Stimulated activated CD4-positive, alpha-beta T cell treated with anti-CD3 and anti-CD28 coated beads, Interleukin-1b, Interleukin-23, amount 100 ng/mL, for 4 hours (primary cell): Measurements from ENCODE around the gene MBNL2.

ENCODE experiments used
- DNase-seq, 2 donors: peaks; one replicate each; pipeline ENCODE4 v3.0.0-alpha.2; 2020; ENCODE audit warnings: low read depth in 2 of 2

MBNL2 gene

GRCh38 chr13:97211300-97211699 lies 10.8 kb upstream of the MBNL2 start:
- DNase-seq: no peak

DNA sequence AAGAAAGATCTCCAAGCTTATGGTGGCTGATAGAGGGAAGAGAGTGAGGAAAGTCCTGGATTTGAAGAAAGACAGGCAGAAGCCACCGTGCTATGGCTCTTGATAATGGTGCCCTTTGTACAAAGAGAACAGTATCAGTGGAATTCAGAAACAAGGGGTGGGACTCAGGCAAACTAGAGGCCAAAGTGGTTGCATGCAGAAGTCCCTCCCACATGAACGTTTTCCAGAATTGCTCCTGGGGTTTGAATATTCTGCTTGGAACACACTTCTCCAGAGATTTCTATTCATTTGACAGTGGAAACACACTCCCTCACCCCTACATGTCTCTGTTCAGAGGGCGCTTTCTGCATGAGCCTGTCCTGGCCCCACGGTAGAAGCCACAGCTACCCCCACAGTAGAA lies 10.1 kb upstream of the MBNL2 start:
- no peak for DNase-seq

DNA sequence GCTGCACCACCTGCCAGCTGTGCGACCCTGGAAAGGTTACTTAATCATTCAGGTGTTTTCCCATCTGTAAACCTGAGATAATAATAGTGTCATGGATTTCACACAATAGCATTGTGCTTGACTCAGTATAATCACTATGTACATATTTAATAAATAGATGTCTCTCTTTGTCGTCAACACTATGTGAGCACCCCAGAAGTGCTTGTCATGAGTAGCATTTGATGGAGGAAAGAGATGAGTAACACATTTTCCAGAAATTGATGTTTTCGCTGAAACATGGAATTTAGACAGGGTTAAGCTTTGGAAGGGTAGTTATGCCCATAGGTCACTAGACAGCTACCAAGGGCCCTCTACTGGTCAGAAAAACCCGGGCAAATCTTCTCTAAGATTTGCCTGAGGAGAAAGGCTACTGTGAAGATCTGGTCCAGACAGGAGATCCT lies 9.5 kb upstream of the MBNL2 start:
- no peak for DNase-seq

DNA sequence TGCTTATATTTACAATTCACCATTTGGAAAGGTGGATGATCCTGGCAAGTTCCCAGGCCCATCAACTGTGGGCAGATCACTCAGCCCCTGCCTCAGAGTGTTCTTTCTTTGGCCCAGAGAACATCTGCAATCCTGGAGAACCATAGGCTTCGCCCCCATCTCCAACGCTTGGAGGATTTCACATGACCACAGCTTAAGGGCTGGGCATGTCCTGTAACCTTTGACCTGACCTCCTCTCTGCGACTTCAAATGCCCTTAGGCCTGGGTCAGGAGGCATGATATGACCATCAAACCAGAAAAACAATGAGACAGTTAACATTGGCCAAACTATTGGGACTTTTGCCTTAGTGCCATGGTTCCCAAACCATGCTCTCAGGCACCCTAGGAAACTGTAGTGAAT lies 7.2 kb upstream of the MBNL2 start:
- DNase-seq: no peak

DNA sequence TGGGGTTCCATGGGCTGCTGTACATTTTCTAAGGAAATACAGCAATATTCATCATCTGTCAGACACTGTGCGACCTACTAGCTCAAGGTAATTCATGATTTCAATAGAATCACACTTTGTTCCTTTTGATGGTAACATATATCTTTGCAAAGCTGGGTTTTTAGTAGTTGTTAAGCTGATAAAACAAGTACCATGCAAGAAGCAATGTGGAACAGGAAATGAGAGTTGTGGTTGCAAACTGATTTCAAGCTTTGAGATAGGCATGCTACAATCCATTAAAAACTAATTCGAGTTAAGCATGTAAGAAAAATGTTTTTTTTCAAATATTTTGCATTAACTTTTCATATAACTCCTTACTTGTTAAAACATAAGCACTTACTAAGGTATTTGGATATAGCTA lies 6.8 kb upstream of the MBNL2 start:
- DNase-seq: no peak

DNA sequence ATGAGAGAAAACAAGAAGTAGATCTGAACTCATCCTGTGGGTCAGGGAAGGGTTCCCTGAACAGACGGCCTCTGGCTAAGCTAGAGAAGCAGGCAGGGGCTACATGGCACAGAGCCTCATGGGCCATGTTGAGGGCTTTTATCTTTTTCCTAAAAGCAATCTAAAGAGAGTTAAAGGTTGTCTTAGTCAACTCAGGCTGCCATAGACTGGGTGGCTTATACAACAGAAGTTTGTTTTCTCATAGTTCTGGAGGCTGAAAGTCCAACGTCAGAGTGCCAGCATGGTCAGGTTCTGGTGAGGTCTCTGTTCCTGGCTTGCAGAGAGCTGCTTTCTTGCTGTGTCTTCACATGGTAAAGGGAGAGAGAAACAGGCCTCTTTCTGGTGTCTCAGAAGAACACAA lies 2.9 kb upstream of the MBNL2 start:
- DNase-seq: no peak

GRCh38 chr13:97220151-97220900 lies 1.8 kb upstream of the MBNL2 start:
- no peak for DNase-seq

GRCh38 chr13:97221046-97221445 lies 1.1 kb upstream of the MBNL2 start:
- no peak for DNase-seq

DNA sequence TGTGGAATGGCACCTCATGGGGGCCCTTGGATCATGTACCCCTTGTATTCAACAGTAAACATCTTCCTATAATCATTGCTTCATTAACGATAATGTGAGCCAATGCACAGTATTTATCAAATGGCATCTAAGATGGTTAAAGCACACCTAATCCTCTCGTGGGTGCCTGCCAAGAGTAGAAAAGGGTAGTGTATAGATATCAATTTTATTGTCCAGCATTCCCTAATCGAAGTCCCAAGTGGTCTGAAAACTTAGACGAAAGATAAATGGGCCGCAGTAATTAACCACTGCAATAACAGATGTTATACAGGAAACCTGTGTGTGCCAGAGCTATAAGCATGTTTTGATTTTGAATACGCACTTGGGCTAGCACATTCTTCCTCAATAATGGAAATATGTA lies 667 bp upstream of the MBNL2 start:
- DNase-seq: no peak

DNA sequence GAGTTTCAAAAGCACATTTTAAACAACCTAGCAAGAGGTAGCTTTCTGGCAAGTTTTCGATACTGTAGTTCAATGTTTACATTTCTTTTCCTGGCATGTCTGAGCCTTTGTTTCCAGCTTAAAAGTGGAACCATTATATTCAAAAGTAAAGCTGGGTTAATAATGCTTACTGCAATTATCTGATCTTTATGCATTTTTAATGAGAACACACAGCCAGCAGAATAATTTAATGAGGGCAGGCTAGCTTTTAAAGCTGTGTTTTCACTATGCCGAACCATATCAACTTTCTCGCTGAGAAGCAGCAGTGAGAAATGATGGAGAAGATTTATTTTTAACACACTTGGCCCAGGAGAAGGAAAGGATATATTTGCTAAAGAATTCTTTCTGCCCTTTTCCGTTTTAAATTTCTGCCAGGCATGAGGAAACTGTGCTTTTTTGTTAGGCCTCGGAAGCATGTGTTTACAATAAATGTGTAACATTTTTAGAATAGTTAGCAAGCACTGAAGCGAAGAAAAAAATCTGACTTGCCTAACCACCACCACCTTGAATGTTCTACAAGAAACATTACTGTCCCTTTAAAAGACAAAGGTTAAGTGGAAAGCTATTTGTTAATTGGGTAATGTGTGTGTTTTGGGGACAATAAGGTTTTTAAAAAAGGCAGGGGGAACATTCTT lies 1.0 kb downstream of the MBNL2 start:
- no peak for DNase-seq

GRCh38 chr13:97223711-97224541 lies 1.8 kb downstream of the MBNL2 start:
- DNase-seq: no peak

- no peak for DNase-seq
Observed at GRCh38 chr13:97224544-97225300, 2.6 kb downstream of the MBNL2 start.

- DNase-seq: no peak
Observed at GRCh38 chr13:97225533-97225932, 3.4 kb downstream of the MBNL2 start.

DNA sequence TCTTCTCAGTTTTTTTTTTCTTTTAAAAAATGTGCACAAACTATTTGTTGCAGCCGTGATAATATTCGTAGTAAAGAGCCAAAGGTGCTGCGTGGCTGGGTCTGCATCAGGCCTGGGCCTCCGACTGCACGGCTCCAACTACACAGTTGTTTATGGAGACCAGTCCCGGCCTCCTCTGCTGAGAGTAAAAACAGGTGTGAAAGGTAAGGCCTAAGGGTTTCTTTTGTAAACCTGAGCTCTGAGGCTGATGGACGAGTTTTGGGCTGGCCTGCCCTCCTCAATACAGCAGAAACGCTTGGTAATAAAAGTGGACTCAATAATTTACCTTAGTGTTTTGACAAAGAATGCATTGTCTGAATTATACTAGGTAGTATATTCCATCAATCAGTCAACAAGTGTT lies 3.9 kb downstream of the MBNL2 start:
- no peak for DNase-seq

GRCh38 chr13:97226788-97227627 lies 4.9 kb downstream of the MBNL2 start:
- DNase-seq: peak in 1 of 2 donors; percentile 18

GRCh38 chr13:97228850-97229521 lies 6.9 kb downstream of the MBNL2 start:
- no peak for DNase-seq

GRCh38 chr13:97229699-97230098 lies 7.6 kb downstream of the MBNL2 start:
- DNase-seq: no peak

- DNase-seq: no peak
Observed at GRCh38 chr13:97231118-97231828, 9.1 kb downstream of the MBNL2 start.

- DNase-seq: no peak
Observed at GRCh38 chr13:97231829-97232196, 9.7 kb downstream of the MBNL2 start.

- no peak for DNase-seq
Observed at GRCh38 chr13:97233499-97233898, 11.4 kb downstream of the MBNL2 start.
